DOHH2 (cell line): ENCODE results near the gene NF1.

Experiments
- H3F3A ChIP-seq: fragments of 200-600 bp; sonication (generic), shearing (Covaris generic); 2 replicates; pipeline ENCODE4 v1.6.0; 2016; ENCODE audit warnings: antibody characterized with exemption, mild to moderate bottlenecking; ENCODE audit not compliant: control insufficient read depth, insufficient read depth
- H3K27ac ChIP-seq: fragments of 200-600 bp; sonication (generic); 2 replicates; pipeline ENCODE4 v1.5.1; 2014; ENCODE audit warnings: low read depth, mild to moderate bottlenecking, low read length, moderate library complexity
- H3K27me3 ChIP-seq: fragments of 200-600 bp; sonication (generic); 2 replicates; pipeline ENCODE4 v1.6.1; 2014; ENCODE audit warnings: mild to moderate bottlenecking, low read length, mixed read lengths; ENCODE audit not compliant: control insufficient read depth
- H3K36me3 ChIP-seq: fragments of 200-600 bp; sonication (generic); 2 replicates; pipeline ENCODE4 v1.6.1; 2014; ENCODE audit warnings: mild to moderate bottlenecking, low read length, moderate library complexity, mixed read lengths; ENCODE audit not compliant: control insufficient read depth
- H3K4me1 ChIP-seq: fragments of 200-600 bp; sonication (generic); 2 replicates; pipeline ENCODE4 v1.6.1; 2014; ENCODE audit warnings: mild to moderate bottlenecking, low read length, mixed read lengths; ENCODE audit not compliant: control insufficient read depth
- H3K4me2 ChIP-seq: fragments of 200-600 bp; sonication (generic); 2 replicates; pipeline ENCODE4 v1.6.0; 2014; ENCODE audit warnings: mild to moderate bottlenecking, low read length, moderate library complexity
- H3K4me3 ChIP-seq: fragments of 200-600 bp; sonication (generic); 2 replicates; pipeline ENCODE4 v1.5.1; 2014; ENCODE audit warnings: mild to moderate bottlenecking, low read length, mixed read lengths
- H3K79me2 ChIP-seq: fragments of 200-600 bp; sonication (generic); 2 replicates; pipeline ENCODE4 v1.6.1; 2014; ENCODE audit warnings: mild to moderate bottlenecking, low read length, mixed read lengths; ENCODE audit not compliant: control insufficient read depth
- H3K9me2 ChIP-seq: fragments of 200-600 bp; sonication (generic); replicated peaks from 2 replicates; pipeline ENCODE4 v1.6.1; 2014; ENCODE audit warnings: mild to moderate bottlenecking, low read length, mixed read lengths; ENCODE audit not compliant: control insufficient read depth
- H3K9me3 ChIP-seq: fragments of 200-600 bp; sonication (generic); 2 replicates; pipeline ENCODE4 v1.6.1; 2014; ENCODE audit warnings: antibody characterized with exemption, low read length, mixed read lengths; ENCODE audit not compliant: control insufficient read depth, insufficient read depth
- H4K20me1 ChIP-seq: fragments of 200-600 bp; sonication (generic); 2 replicates; pipeline ENCODE4 v1.6.0; 2014; ENCODE audit warnings: low read depth, mild to moderate bottlenecking, antibody characterized with exemption, low read length, moderate library complexity; ENCODE audit not compliant: control insufficient read depth, insufficient read depth
- CTCF ChIP-seq: fragments of 200-600 bp; sonication (generic); IDR thresholded peaks from one replicate; pipeline ENCODE4 v1.5.1; 2014; ENCODE audit warnings: antibody characterized with exemption, mild to moderate bottlenecking, low read depth, low read length; ENCODE audit not compliant: poor library complexity, severe bottlenecking
- EZH2phosphoT487 ChIP-seq: fragments of 200-600 bp; sonication (generic); IDR thresholded peaks from 2 replicates; pipeline ENCODE4 v1.6.1; 2017; ENCODE audit warnings: borderline replicate concordance, mild to moderate bottlenecking, antibody characterized with exemption, low read length, moderate library complexity, mixed read lengths

The NF1 gene

DNA sequence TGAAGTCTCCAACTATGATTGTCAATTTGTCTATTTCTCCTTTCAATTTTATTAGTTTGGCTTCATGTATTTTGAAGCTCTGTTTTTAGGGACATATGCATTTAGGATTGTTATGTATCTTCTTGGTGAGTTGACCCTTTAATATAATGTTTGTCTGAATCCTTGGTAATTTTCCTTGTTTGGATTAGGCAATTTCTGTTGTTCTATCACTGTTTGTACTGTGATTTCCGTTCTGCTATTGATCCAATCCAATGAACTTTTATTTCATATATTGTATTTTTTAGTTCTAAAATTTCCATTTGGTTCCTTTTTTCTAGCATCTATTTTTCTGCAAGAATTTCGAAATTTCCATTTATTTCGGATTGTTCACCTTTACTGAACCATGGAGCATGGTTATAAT, 327.7 kb downstream of the NF1 start:
- Histone ChIP-seq H3K79me2 (no peaks in the 10 kb centered on the region), H3K27me3 (peaks cover 5% of the 10 kb centered on the region), H3K4me1 (no peaks in the 10 kb centered on the region), H3K9me3 (no peaks in the 10 kb centered on the region), H3K36me3 (no peaks in the 10 kb centered on the region), H3K4me2 (no peak overlapping the region), H3K9me2 (no peaks in the 10 kb centered on the region), H4K20me1 (no peaks in the 10 kb centered on the region), H3K4me3 (no peak overlapping the region), H3K27ac (no peak overlapping the region), H3F3A (no peaks in the 10 kb centered on the region)
- no peak for TF ChIP-seq EZH2phosphoT487
- no peak for TF ChIP-seq CTCF

GRCh38 chr17:31424944-31425281, 330.1 kb downstream of the NF1 start:
- Histone ChIP-seq H3K9me3 (no peaks in the 10 kb centered on the region), H4K20me1 (no peaks in the 10 kb centered on the region), H3K27ac (no peak overlapping the region), H3K9me2 (no peaks in the 10 kb centered on the region), H3K27me3 (peaks cover 5% of the 10 kb centered on the region), H3K36me3 (no peaks in the 10 kb centered on the region), H3F3A (no peaks in the 10 kb centered on the region), H3K4me2 (no peak overlapping the region), H3K4me3 (no peak overlapping the region), H3K79me2 (no peaks in the 10 kb centered on the region), H3K4me1 (no peaks in the 10 kb centered on the region)
- TF ChIP-seq EZH2phosphoT487 = no peak
- TF ChIP-seq CTCF = no peak

- peaks cover 5% of the 10 kb centered on the region for H3K27me3 ChIP-seq
- H3K9me2 ChIP-seq = no peaks in the 10 kb centered on the region
- no peak overlapping the region for H3K27ac ChIP-seq
- H3K36me3 ChIP-seq = no peaks in the 10 kb centered on the region
- H3K4me2 ChIP-seq = no peak overlapping the region
- no peaks in the 10 kb centered on the region for H3F3A ChIP-seq
- no peaks in the 10 kb centered on the region for H3K9me3 ChIP-seq
- no peak overlapping the region for H3K4me3 ChIP-seq
- no peaks in the 10 kb centered on the region for H3K4me1 ChIP-seq
- no peaks in the 10 kb centered on the region for H4K20me1 ChIP-seq
- no peak for TF ChIP-seq EZH2phosphoT487
- no peak for TF ChIP-seq CTCF
- H3K79me2 ChIP-seq = no peaks in the 10 kb centered on the region
These were observed 330.7 kb downstream of the NF1 start for GRCh38 chr17:31425282-31426040.
